Amygdala (tissue), 56 donors: Measurements from ENCODE around the gene TIMP4.

Experiments used
- DNase-seq, 56 donors: peaks; one replicate each; lab custom pipeline; 2025; lab: John Stamatoyannopoulos, UW

The TIMP4 gene

GRCh38 chr3:12186515-12187286 lies 28.0 kb upstream of the TIMP4 start:
- no peak for DNase-seq

- DNase-seq: no peak
Observed at GRCh38 chr3:12186046-12186445, 27.3 kb upstream of the TIMP4 start.

- no peak for DNase-seq
Observed at GRCh38 chr3:12185172-12185710, 26.5 kb upstream of the TIMP4 start.

GRCh38 chr3:12184541-12184940 lies 25.8 kb upstream of the TIMP4 start:
- DNase-seq: no peak

- no peak for DNase-seq
Observed at GRCh38 chr3:12182687-12183441, 24.2 kb upstream of the TIMP4 start.

GRCh38 chr3:12181806-12182205 lies 23.1 kb upstream of the TIMP4 start:
- DNase-seq: no peak

- DNase-seq: no peak
Observed at GRCh38 chr3:12181301-12181700, 22.6 kb upstream of the TIMP4 start.

GRCh38 chr3:12180631-12181030 lies 21.9 kb upstream of the TIMP4 start:
- DNase-seq: no peak

GRCh38 chr3:12180218-12180617 lies 21.5 kb upstream of the TIMP4 start:
- peak in 1 of 56 donors; percentile 18 for DNase-seq

GRCh38 chr3:12179441-12179840 lies 20.7 kb upstream of the TIMP4 start:
- DNase-seq: no peak

GRCh38 chr3:12178091-12178820 lies 19.5 kb upstream of the TIMP4 start:
- no peak for DNase-seq

GRCh38 chr3:12177126-12177525 lies 18.4 kb upstream of the TIMP4 start:
- DNase-seq: no peak

GRCh38 chr3:12175844-12176453 lies 17.2 kb upstream of the TIMP4 start:
- peak in 28 of 56 donors; percentile 6 to 72 (median 29) for DNase-seq

GRCh38 chr3:12175137-12175593 lies 16.5 kb upstream of the TIMP4 start:
- DNase-seq: no peak

GRCh38 chr3:12170207-12170606 lies 11.5 kb upstream of the TIMP4 start:
- no peak for DNase-seq

- no peak for DNase-seq
Observed at GRCh38 chr3:12165909-12166308, 7.2 kb upstream of the TIMP4 start.

GRCh38 chr3:12159227-12159601 lies 502 bp upstream of the TIMP4 start:
- peak in 8 of 56 donors; percentile 3 to 42 (median 30) for DNase-seq

- no peak for DNase-seq
Observed at GRCh38 chr3:12157026-12157425, 1.7 kb downstream of the TIMP4 start.

GRCh38 chr3:12155828-12156227 lies 2.9 kb downstream of the TIMP4 start:
- no peak for DNase-seq

- DNase-seq: peak in 1 of 56 donors; percentile 16
Observed at GRCh38 chr3:12155264-12155663, 3.4 kb downstream of the TIMP4 start.
